NCI-H2029 treated with DMSO at 0.1 percent for 48 hours (cell line): Measurements from ENCODE around the gene IL37.

Source experiments
- DNase-seq: peaks from one replicate; lab custom pipeline; 2025; lab: John Stamatoyannopoulos, UW

IL37 gene

GRCh38 chr2:112960230-112960825 lies 49.4 kb downstream of the IL37 start:
- DNase-seq, result no peak

GRCh38 chr2:112962308-112963175 lies 51.6 kb downstream of the IL37 start:
- no peak for DNase-seq

- no peak for DNase-seq
These were observed 56.1 kb downstream of the IL37 start for GRCh38 chr2:112967023-112967422.
